Measurements from ENCODE around the gene SLC16A7.

GRCh38 chr12:59650588-59651228 is 54.9 kb downstream of the SLC16A7 start:
- TF ChIP-seq POLR2AphosphoS5 (IDR thresholded peaks at IDR 0.05; ENCODE audit: low read depth, low read length) (no peak), CBX5 (IDR thresholded peaks at IDR 0.05; ENCODE audit: low read depth, low read length) (no peak), CTCF (IDR thresholded peaks at IDR 0.05; ENCODE audit: control extremely low read depth in 1 of 3, insufficient read depth in 1 of 3, low read depth in 1 of 3, low read length in 3 of 3) (peak in 1 of 3 experiments; percentile 5; a peak in 1 of 4 replicates), FOSL1 (IDR thresholded peaks at IDR 0.05; ENCODE audit: insufficient read depth, low read depth, low read length) (no peak)

Measured in H1 (cell line).